CD14-positive monocyte (primary cell): ENCODE results near the gene ERC1. TPM values are rescaled to one million over a fixed set of nuclear protein-coding genes. Genes with fewer than 3 reads are reported as not detected.

Experiments
- DNase-seq, 3 donors: peaks; one replicate each; pipeline ENCODE4 v3.0.0-alpha.2; 2011 to 2022
- H2AFZ ChIP-seq: 2 replicates; pipeline ENCODE4 v1.6.0; 2012; ENCODE audit warnings: mild to moderate bottlenecking, low read depth, low read length, inconsistent platforms; ENCODE audit not compliant: insufficient read depth, poor library complexity, severe bottlenecking
- H3K27ac ChIP-seq, 2 donors: 1 replicate in 1 of 2; 2 replicates in 1 of 2; pipeline ENCODE4 v1.5.1; 2012 to 2013; ENCODE audit warnings: low read length in 2 of 2, control low read depth in 1 of 2, inconsistent platforms in 1 of 2, low read depth in 1 of 2, mild to moderate bottlenecking in 1 of 2
- H3K27me3 ChIP-seq, 2 donors: one replicate each; pipeline versions ENCODE4 v1.6.0 to v1.6.1; 2011 to 2013; ENCODE audit warnings: low read length in 2 of 2; ENCODE audit not compliant: control insufficient read depth in 2 of 2, insufficient read depth in 2 of 2
- H3K36me3 ChIP-seq, 2 donors: replicated peaks in 1 of 2; 1 replicate in 1 of 2; 2 replicates in 1 of 2; pipeline versions ENCODE4 v1.5.1 to v1.6.1; 2012 to 2013; ENCODE audit warnings: low read length in 2 of 2, control low read depth in 1 of 2, inconsistent platforms in 1 of 2, mild to moderate bottlenecking in 1 of 2; ENCODE audit not compliant: insufficient read depth in 2 of 2, control insufficient read depth in 1 of 2
- H3K4me1 ChIP-seq, 2 donors: 1 replicate in 1 of 2; 2 replicates in 1 of 2; pipeline versions ENCODE4 v1.5.1 to v1.6.1; 2012 to 2013; ENCODE audit warnings: low read length in 2 of 2, control low read depth in 1 of 2, inconsistent platforms in 1 of 2, mild to moderate bottlenecking in 1 of 2, moderate library complexity in 1 of 2; ENCODE audit not compliant: insufficient read depth in 2 of 2, control insufficient read depth in 1 of 2
- H3K4me2 ChIP-seq: replicated peaks from 2 replicates; pipeline ENCODE3; 2012; ENCODE audit warnings: low read length, moderate library complexity, mild to moderate bottlenecking; ENCODE audit not compliant: poor library complexity, severe bottlenecking; ENCODE audit errors: extremely low read depth
- H3K4me3 ChIP-seq, 3 experiments: fragments of 200-600 bp in 1 of 3; sonication (generic) in 1 of 3; replicated peaks in 1 of 3; 1 replicate in 2 of 3; 2 replicates in 1 of 3; pipeline ENCODE4 v1.5.1; 2011 to 2013; ENCODE audit warnings: low read length in 3 of 3, mild to moderate bottlenecking in 3 of 3, control low read depth in 2 of 3, low read depth in 2 of 3, inconsistent platforms in 1 of 3, moderate library complexity in 1 of 3
- H3K79me2 ChIP-seq: 2 replicates; pipeline ENCODE4 v1.6.0; 2012; ENCODE audit warnings: mild to moderate bottlenecking, control low read depth, inconsistent platforms, low read length, moderate library complexity; ENCODE audit not compliant: insufficient read depth
- H3K9ac ChIP-seq: 2 replicates; pipeline ENCODE4 v1.6.0; 2017; ENCODE audit warnings: low read length, mild to moderate bottlenecking; ENCODE audit not compliant: insufficient read depth, poor library complexity, severe bottlenecking
- H3K9me3 ChIP-seq, 2 donors: replicated peaks in 1 of 2; 1 replicate in 1 of 2; 2 replicates in 1 of 2; pipeline versions ENCODE4 v1.5.1 to v1.6.1; 2012 to 2013; ENCODE audit warnings: low read length in 2 of 2, control low read depth in 1 of 2; ENCODE audit not compliant: control insufficient read depth in 1 of 2, insufficient read depth in 1 of 2
- H4K20me1 ChIP-seq: 2 replicates; pipeline ENCODE4 v1.6.0; 2012; ENCODE audit warnings: mild to moderate bottlenecking, low read length, control low read depth, moderate library complexity; ENCODE audit not compliant: insufficient read depth
- H3K27ac Mint-ChIP-seq, 7 donors: one replicate each; pipeline ENCODE4 v1.8.0; 2020; ENCODE audit warnings: mild to moderate bottlenecking in 7 of 7, mixed read lengths in 7 of 7, moderate library complexity in 6 of 7, inconsistent platforms in 2 of 7
- H3K27me3 Mint-ChIP-seq, 3 donors: one replicate each; pipeline ENCODE4 v1.8.0; 2021 to 2022; ENCODE audit warnings: low read depth in 3 of 3, mild to moderate bottlenecking in 3 of 3, mixed read lengths in 3 of 3, moderate library complexity in 3 of 3, inconsistent platforms in 1 of 3
- H3K36me3 Mint-ChIP-seq, 2 donors: one replicate each; pipeline ENCODE4 v1.8.0; 2020; ENCODE audit warnings: mixed read lengths in 2 of 2, inconsistent platforms in 1 of 2, mild to moderate bottlenecking in 1 of 2
- H3K4me1 Mint-ChIP-seq: one replicate; pipeline ENCODE4 v1.8.0; 2020; ENCODE audit warnings: mild to moderate bottlenecking, mixed read lengths
- H3K4me3 Mint-ChIP-seq, 2 donors: one replicate each; pipeline ENCODE4 v1.8.0; 2020; ENCODE audit warnings: mild to moderate bottlenecking in 2 of 2, mixed read lengths in 2 of 2, moderate library complexity in 1 of 2
- H3K9me3 Mint-ChIP-seq, 7 donors: one replicate each; pipeline ENCODE4 v1.8.0; 2020 to 2022; ENCODE audit warnings: mixed read lengths in 7 of 7, mild to moderate bottlenecking in 6 of 7, moderate library complexity in 6 of 7, inconsistent platforms in 2 of 7
- CTCF ChIP-seq: fragments of 200-600 bp; IDR thresholded peaks from one replicate; pipeline ENCODE4 v1.8.0; 2022; ENCODE audit warnings: antibody characterized with exemption, mild to moderate bottlenecking
- WGBS: methylation state at CpG from one replicate; pipeline ENCODE4 v1.1.5; 2013; ENCODE audit warnings: missing lambda C conversion rate; ENCODE audit not compliant: insufficient coverage; 5-methylcytosine and 5-hydroxymethylcytosine counted together
- intact Hi-C, 2 donors: fragments of 100-400 bp; cut with micrococcal nuclease; formaldehyde crosslinking; loops; one replicate each; pipeline versions ENCODE4 v1.15.0 to v1.15.1; 2023
- polyA plus RNA-seq, 3 donors: library from polyadenylated mRNA; depleted of rRNA in 1 of 3; unstranded in 2 of 3; stranded (reverse) in 1 of 3; fragments of 300-500 nt in 2 of 3; fragments of >200 nt in 1 of 3; fragmentation: Illumina TruSeq in 2 of 3; gene quantifications; 1 replicate in 2 of 3; 2 replicates in 1 of 3; pipeline ENCODE4 v1.2.3, GENCODE V29; 2012 to 2021

ERC1 gene
- polyA plus RNA-seq, 3 donors, result 4.0 to 14.3 (median 5.1) TPM

- H3K36me3 ChIP-seq, result no peaks in the 10 kb centered on the region
- H3K27me3 ChIP-seq, result peaks cover 10 to 15% of the 10 kb centered on the region in 2 donors
- peaks cover 4 to 9% of the 10 kb centered on the region in 2 donors for H3K9me3 ChIP-seq
- H3K4me2 ChIP-seq, result no peak overlapping the region
- intact Hi-C loops, result no loop called here
- H3K27me3 Mint-ChIP-seq, result peaks cover 26 to 51% (median 37%) of the 10 kb centered on the region in 3 donors
- no peak overlapping the region for H3K27ac ChIP-seq
- H3K4me3 Mint-ChIP-seq, result no peak overlapping the region
- no peak for TF ChIP-seq CTCF
- H3K27ac Mint-ChIP-seq, result no peak overlapping the region
- H3K36me3 Mint-ChIP-seq, result no peaks in the 10 kb centered on the region
- no peaks in the 10 kb centered on the region for H3K79me2 ChIP-seq
- H3K4me1 Mint-ChIP-seq, result no peaks in the 10 kb centered on the region
- H3K9ac ChIP-seq, result no peak overlapping the region
- no CpG with 5 or more reads among the region's 1 CpG for WGBS
- H4K20me1 ChIP-seq, result no peaks in the 10 kb centered on the region
- H3K4me1 ChIP-seq, result no peaks in the 10 kb centered on the region
- peaks cover 0 to 12% (median 10%) of the 10 kb centered on the region in 7 donors for H3K9me3 Mint-ChIP-seq
- no peak overlapping the region for H3K4me3 ChIP-seq
- no peak for DNase-seq
- no peak overlapping the region for H2AFZ ChIP-seq
These were observed 524.4 kb downstream of the ERC1 start for GRCh38 chr12:1515428-1515827.

GRCh38 chr12:1517007-1517406 is 526.0 kb downstream of the ERC1 start:
- Histone ChIP-seq H4K20me1 (no peaks in the 10 kb centered on the region), H3K4me3 (no peak overlapping the region), H2AFZ (no peak overlapping the region), H3K27ac (no peak overlapping the region), H3K9ac (no peak overlapping the region), H3K4me2 (no peak overlapping the region), H3K9me3 (peaks cover 4 to 9% of the 10 kb centered on the region in 2 donors), H3K27me3 (peaks cover 6 to 10% of the 10 kb centered on the region in 2 donors), H3K36me3 (no peaks in the 10 kb centered on the region), H3K79me2 (no peaks in the 10 kb centered on the region), H3K4me1 (no peaks in the 10 kb centered on the region)
- Mint-ChIP-seq H3K4me1 (no peaks in the 10 kb centered on the region), H3K27me3 (peaks cover 26 to 54% (median 35%) of the 10 kb centered on the region in 3 donors), H3K36me3 (no peaks in the 10 kb centered on the region), H3K27ac (no peak overlapping the region), H3K9me3 (peaks cover 0 to 13% (median 10%) of the 10 kb centered on the region in 7 donors), H3K4me3 (peak overlapping the region in 1 of 2 donors; percentile 30)
- WGBS, result no CpG with 5 or more reads among the region's 2 CpGs
- intact Hi-C loops, result no loop called here
- DNase-seq, result no peak
- no peak for TF ChIP-seq CTCF
